GM18870 (cell line): Measurements from ENCODE around the gene MEF2B.
"Not testable (repeated sequence)": the region's sequence is repeated elsewhere in the genome, so short reads cannot be mapped to it uniquely, and the experiment has no call there.

Source experiments
- ATAC-seq: cut with Tn5 transposase; IDR thresholded peaks from one replicate; pipeline ENCODE4 v1.9.1; 2021; ENCODE audit warnings: moderate library complexity; ENCODE audit not compliant: unreplicated experiment

Gene MEF2B

GRCh38 chr19:19193926-19194325 lies 23.9 kb upstream of the MEF2B start:
- no peak for ATAC-seq

GRCh38 chr19:19192910-19193423 lies 22.9 kb upstream of the MEF2B start:
- no peak for ATAC-seq

- peak; percentile 73 for ATAC-seq
These were observed 22.2 kb upstream of the MEF2B start, which contains the start of the genes BORCS8 and RFXANK for GRCh38 chr19:19192078-19192882. BORCS8 (minus strand) TSS chr19:19192152; CDS start chr19:19192117, 35 bp downstream. RFXANK (plus strand) TSS chr19:19192258; CDS start chr19:19193947, 1,689 bp downstream.

- peak; percentile 15 for ATAC-seq
These were observed 21.7 kb upstream of the MEF2B start for GRCh38 chr19:19191768-19192077.

- no peak for ATAC-seq
These were observed 16.7 kb upstream of the MEF2B start for GRCh38 chr19:19186742-19187141.

GRCh38 chr19:19185853-19186740 lies 16.0 kb upstream of the MEF2B start:
- no peak for ATAC-seq

- no peak for ATAC-seq
These were observed 11.5 kb upstream of the MEF2B start for GRCh38 chr19:19181488-19181998.

GRCh38 chr19:19179548-19180441 lies 9.7 kb upstream of the MEF2B start:
- ATAC-seq = no peak

GRCh38 chr19:19176950-19177349 lies 6.9 kb upstream of the MEF2B start:
- ATAC-seq = no peak

- not testable (repeated sequence) for ATAC-seq
These were observed 3.2 kb upstream of the MEF2B start for GRCh38 chr19:19173243-19173642.

GRCh38 chr19:19171821-19172532 lies 1.9 kb upstream of the MEF2B start:
- no peak for ATAC-seq

- ATAC-seq = no peak
These were observed 1.0 kb upstream of the MEF2B start for GRCh38 chr19:19170873-19171672.

- ATAC-seq = no peak
These were observed 619 bp downstream of the MEF2B start for GRCh38 chr19:19169236-19170052.

- no peak for ATAC-seq
These were observed 2.5 kb downstream of the MEF2B start for GRCh38 chr19:19167612-19168011.

- no peak for ATAC-seq
These were observed 4.7 kb downstream of the MEF2B start for GRCh38 chr19:19165396-19165795.

GRCh38 chr19:19162495-19162894 lies 7.6 kb downstream of the MEF2B start:
- no peak for ATAC-seq

GRCh38 chr19:19160461-19161035 lies 9.5 kb downstream of the MEF2B start:
- ATAC-seq = no peak

GRCh38 chr19:19159534-19159933 lies 10.5 kb downstream of the MEF2B start:
- ATAC-seq = no peak
